K562 (cell line): Measurements from ENCODE around the gene NBR1. TPM values are rescaled to one million over a fixed set of nuclear protein-coding genes. Genes with fewer than 3 reads are reported as not detected.
A peak's percentile ranks its signal among the peaks of the same experiment; 100 is the strongest.

Experiments used
- CBX3 ChIP-seq, 2 experiments: IDR thresholded peaks; 1 replicate in 1 of 2; 2 replicates in 1 of 2; pipeline ENCODE4 v1.6.1; 2012; ENCODE audit warnings: inconsistent platforms in 2 of 2, low read length in 2 of 2, borderline replicate concordance in 1 of 2, control low read depth in 1 of 2
- CCAR2 ChIP-seq: fragments of 200-400 bp; formaldehyde crosslinking; IDR thresholded peaks from 2 replicates; pipeline ENCODE4 v1.6.1; 2017; ENCODE audit warnings: mild to moderate bottlenecking, low read depth, low read length
- CEBPG ChIP-seq, 3 experiments: fragments of 200-800 bp in 1 of 3; sonication (Bioruptor generic) in 1 of 3; sonication (generic) in 1 of 3; formaldehyde crosslinking in 1 of 3; IDR thresholded peaks in 2 of 3; conservative IDR thresholded peaks in 1 of 3; 2 replicates each; pipeline versions ENCODE4 v1.6.1 to v1.8.0; 2016 to 2022; ENCODE audit warnings: missing compliant biosample characterization in 2 of 3, missing genetic modification characterization in 2 of 3, mild to moderate bottlenecking in 1 of 3, missing genetic modification reagents in 1 of 3
- EZH2 ChIP-seq: IDR thresholded peaks from 2 replicates; pipeline ENCODE4 v1.6.1; 2012; ENCODE audit warnings: low read depth, mild to moderate bottlenecking, inconsistent platforms, low read length, borderline replicate concordance
- GTF2A2 ChIP-seq: IDR thresholded peaks from 2 replicates; pipeline ENCODE4 v1.6.1; 2016; ENCODE audit warnings: mild to moderate bottlenecking, missing genetic modification characterization, missing compliant biosample characterization
- HNRNPLL ChIP-seq: fragments of 200-400 bp; formaldehyde crosslinking; IDR thresholded peaks from 2 replicates; pipeline ENCODE4 v1.6.1; 2017; ENCODE audit warnings: low read length, low read depth, mild to moderate bottlenecking; ENCODE audit not compliant: poor library complexity, severe bottlenecking
- KDM2B ChIP-seq: fragments of 250-450 bp; sonication (Bioruptor Pico); IDR thresholded peaks from 2 replicates; pipeline ENCODE4 v1.8.0; 2021; ENCODE audit warnings: mild to moderate bottlenecking, moderate library complexity
- LARP7 ChIP-seq: fragments of 450-650 bp; IDR thresholded peaks from 2 replicates; pipeline ENCODE4 v1.6.1; 2016
- NR2C2 ChIP-seq, 2 experiments: fragments of 200-800 bp in 1 of 2; sonication (Bioruptor generic) in 1 of 2; sonication (generic) in 1 of 2; formaldehyde crosslinking in 1 of 2; IDR thresholded peaks; 2 replicates each; pipeline versions ENCODE4 v1.6.1 to v1.8.0; 2016 to 2022; ENCODE audit warnings: mild to moderate bottlenecking in 1 of 2, missing compliant biosample characterization in 1 of 2, missing genetic modification characterization in 1 of 2, missing genetic modification reagents in 1 of 2
- PHF21A ChIP-seq: fragments of 450-650 bp; IDR thresholded peaks from 2 replicates; pipeline ENCODE4 v1.6.1; 2017; ENCODE audit warnings: low read depth, borderline replicate concordance
- ZBTB7A ChIP-seq: IDR thresholded peaks from 2 replicates; pipeline ENCODE4 v1.6.1; 2011; ENCODE audit warnings: low read depth, mild to moderate bottlenecking, low read length, moderate library complexity, borderline replicate concordance; ENCODE audit not compliant: control insufficient read depth
- ZFP30 ChIP-seq: fragments of 250-450 bp; sonication (Bioruptor Pico); IDR thresholded peaks from 2 replicates; pipeline ENCODE4 v1.8.0; 2022; ENCODE audit warnings: moderate library complexity, mild to moderate bottlenecking, inconsistent platforms, borderline replicate concordance
- ZNF347 ChIP-seq: fragments of 450-650 bp; formaldehyde crosslinking; IDR thresholded peaks from 2 replicates; pipeline ENCODE4 v1.4.0; 2020; ENCODE audit warnings: low read depth, mild to moderate bottlenecking, moderate library complexity
- ZNF445 ChIP-seq: fragments of 250-450 bp; sonication (Bioruptor Pico); IDR thresholded peaks from 2 replicates; pipeline ENCODE4 v1.4.0; 2020; ENCODE audit warnings: low read depth, mild to moderate bottlenecking, moderate library complexity
- polyA plus RNA-seq, 8 experiments: library from polyadenylated mRNA; depleted of rRNA in 4 of 8; stranded (reverse) in 5 of 8; unstranded in 3 of 8; fragments of >200 nt; fragmentation: Nextera tagmentation in 2 of 8; fragmentation: Illumina TruSeq in 1 of 8; extraction: Ambion mirVana in 2 of 8; extraction: Trizol in 1 of 8; gene quantifications; 2 replicates each; pipeline versions ENCODE4 v1.2.1 to v1.2.3, GENCODE V29; 2011 to 2014; ENCODE audit warnings: inconsistent platforms in 1 of 8, missing spikeins in 1 of 8
- total RNA-seq, 7 experiments: library from RNA; depleted of rRNA in 6 of 7; stranded (reverse); fragments of >200 nt in 6 of 7; fragmentation: Illumina TruSeq in 2 of 7; extraction: Trizol in 2 of 7; gene quantifications; 2 replicates each; pipeline versions ENCODE4 v1.2.1 to v1.2.3, GENCODE V29; 2011 to 2021; ENCODE audit warnings: low replicate concordance in 1 of 7
- TF ChIP-seq, protein P1 (sequence below): sonication (generic); formaldehyde crosslinking; IDR thresholded peaks from 2 replicates; pipeline ENCODE4 v1.8.0; 2023; ENCODE audit warnings: missing genetic modification reagents, mild to moderate bottlenecking, borderline replicate concordance
- TF ChIP-seq, protein P2 (sequence below): sonication (generic); formaldehyde crosslinking; IDR thresholded peaks from 2 replicates; pipeline ENCODE4 v1.8.0; 2022; ENCODE audit warnings: mild to moderate bottlenecking, missing genetic modification reagents
- TF ChIP-seq, protein P3 (sequence below): fragments of 450-650 bp; IDR thresholded peaks from 2 replicates; pipeline ENCODE4 v1.6.1; 2017; ENCODE audit warnings: mild to moderate bottlenecking, moderate library complexity

The NBR1 gene
- total and polyA plus RNA-seq, 9 of the 15 experiments (the other 6 are each of a cell fraction or from before 2014, with no cell fraction given): 4.2 to 70.1 (median 39.9) TPM

DNA sequence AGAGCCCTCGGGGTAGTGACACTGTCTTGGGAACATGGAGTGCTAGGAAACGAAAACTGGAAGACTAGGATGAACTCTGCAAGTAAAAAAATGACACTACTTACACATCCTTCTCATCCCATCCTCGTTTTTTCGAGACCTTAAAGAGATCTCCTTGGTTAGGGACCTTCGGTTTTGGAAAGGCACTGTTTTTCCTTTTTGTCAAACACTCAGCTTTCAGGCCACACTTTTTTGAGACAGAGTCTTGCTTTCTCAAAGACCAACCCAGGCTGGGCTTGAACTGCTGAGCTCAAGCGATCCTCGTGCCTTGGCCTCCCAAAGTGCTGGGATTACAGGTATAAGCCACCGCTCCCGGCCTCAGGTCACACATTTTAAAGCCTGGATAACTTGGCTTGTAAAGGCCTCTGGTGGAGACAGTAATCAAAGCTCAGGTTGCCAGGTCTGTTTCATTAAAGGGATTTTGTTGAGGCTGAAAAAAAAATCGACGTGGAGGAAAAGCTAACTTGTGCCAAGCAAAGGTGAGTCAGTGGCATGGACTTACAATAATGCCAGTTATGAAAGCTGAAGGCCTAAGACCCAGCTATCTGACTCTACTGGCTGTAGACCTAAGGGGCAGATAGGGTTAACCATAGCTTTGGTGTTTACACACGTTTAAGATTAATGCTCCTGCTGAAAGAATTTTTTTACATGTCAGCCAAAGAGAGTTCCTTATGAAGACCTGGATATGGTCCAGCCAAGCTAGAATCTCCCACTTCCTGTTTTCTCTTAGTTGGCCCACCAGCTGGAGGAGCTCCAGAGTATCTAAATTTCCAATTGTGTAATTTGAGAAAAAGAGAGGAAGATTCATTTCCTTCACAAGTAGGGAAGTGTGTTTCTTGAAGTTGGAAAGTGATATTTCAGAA, 823 bp downstream of the NBR1 start (continued):
- TF ChIP-seq, protein P1, sequence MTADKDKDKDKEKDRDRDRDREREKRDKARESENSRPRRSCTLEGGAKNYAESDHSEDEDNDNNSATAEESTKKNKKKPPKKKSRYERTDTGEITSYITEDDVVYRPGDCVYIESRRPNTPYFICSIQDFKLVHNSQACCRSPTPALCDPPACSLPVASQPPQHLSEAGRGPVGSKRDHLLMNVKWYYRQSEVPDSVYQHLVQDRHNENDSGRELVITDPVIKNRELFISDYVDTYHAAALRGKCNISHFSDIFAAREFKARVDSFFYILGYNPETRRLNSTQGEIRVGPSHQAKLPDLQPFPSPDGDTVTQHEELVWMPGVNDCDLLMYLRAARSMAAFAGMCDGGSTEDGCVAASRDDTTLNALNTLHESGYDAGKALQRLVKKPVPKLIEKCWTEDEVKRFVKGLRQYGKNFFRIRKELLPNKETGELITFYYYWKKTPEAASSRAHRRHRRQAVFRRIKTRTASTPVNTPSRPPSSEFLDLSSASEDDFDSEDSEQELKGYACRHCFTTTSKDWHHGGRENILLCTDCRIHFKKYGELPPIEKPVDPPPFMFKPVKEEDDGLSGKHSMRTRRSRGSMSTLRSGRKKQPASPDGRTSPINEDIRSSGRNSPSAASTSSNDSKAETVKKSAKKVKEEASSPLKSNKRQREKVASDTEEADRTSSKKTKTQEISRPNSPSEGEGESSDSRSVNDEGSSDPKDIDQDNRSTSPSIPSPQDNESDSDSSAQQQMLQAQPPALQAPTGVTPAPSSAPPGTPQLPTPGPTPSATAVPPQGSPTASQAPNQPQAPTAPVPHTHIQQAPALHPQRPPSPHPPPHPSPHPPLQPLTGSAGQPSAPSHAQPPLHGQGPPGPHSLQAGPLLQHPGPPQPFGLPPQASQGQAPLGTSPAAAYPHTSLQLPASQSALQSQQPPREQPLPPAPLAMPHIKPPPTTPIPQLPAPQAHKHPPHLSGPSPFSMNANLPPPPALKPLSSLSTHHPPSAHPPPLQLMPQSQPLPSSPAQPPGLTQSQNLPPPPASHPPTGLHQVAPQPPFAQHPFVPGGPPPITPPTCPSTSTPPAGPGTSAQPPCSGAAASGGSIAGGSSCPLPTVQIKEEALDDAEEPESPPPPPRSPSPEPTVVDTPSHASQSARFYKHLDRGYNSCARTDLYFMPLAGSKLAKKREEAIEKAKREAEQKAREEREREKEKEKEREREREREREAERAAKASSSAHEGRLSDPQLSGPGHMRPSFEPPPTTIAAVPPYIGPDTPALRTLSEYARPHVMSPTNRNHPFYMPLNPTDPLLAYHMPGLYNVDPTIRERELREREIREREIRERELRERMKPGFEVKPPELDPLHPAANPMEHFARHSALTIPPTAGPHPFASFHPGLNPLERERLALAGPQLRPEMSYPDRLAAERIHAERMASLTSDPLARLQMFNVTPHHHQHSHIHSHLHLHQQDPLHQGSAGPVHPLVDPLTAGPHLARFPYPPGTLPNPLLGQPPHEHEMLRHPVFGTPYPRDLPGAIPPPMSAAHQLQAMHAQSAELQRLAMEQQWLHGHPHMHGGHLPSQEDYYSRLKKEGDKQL (CRISPR knock-in tag): no peak
- TF ChIP-seq NR2C2 (CRISPR knock-in tag; IDR thresholded peaks at IDR 0.05) (no peak), NR2C2 (tag; IDR thresholded peaks at IDR 0.05) (no peak), CEBPG (CRISPR knock-in tag; IDR thresholded peaks at IDR 0.05) (no peak), CEBPG (tag; conservative IDR thresholded peaks at IDR 0.05 in 1 of 2, IDR thresholded peaks at IDR 0.05 in 1 of 2) (peak in 1 of 2 experiments; percentile 45; a peak in 1 of 4 replicates), CBX3 (IDR thresholded peaks at IDR 0.05; ENCODE audit: borderline replicate concordance in 1 of 2, low read length in 2 of 2) (0 out of 3 replicates have a peak, but pooled peaks of 1 of the 2 experiments have one; percentile 15), ZNF445 (no peak), EZH2 (no peak), ZFP30 (CRISPR knock-in tag) (no peak), ZNF347 (CRISPR knock-in tag) (no peak), ZBTB7A (no peak), KDM2B (no peak), PHF21A (no peak), LARP7 (no peak), GTF2A2 (no peak), CCAR2 (no peak), HNRNPLL (no peak)
- TF ChIP-seq, protein P2, sequence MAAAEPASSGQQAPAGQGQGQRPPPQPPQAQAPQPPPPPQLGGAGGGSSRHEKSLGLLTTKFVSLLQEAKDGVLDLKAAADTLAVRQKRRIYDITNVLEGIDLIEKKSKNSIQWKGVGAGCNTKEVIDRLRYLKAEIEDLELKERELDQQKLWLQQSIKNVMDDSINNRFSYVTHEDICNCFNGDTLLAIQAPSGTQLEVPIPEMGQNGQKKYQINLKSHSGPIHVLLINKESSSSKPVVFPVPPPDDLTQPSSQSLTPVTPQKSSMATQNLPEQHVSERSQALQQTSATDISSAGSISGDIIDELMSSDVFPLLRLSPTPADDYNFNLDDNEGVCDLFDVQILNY: no peak
- TF ChIP-seq, protein P3, sequence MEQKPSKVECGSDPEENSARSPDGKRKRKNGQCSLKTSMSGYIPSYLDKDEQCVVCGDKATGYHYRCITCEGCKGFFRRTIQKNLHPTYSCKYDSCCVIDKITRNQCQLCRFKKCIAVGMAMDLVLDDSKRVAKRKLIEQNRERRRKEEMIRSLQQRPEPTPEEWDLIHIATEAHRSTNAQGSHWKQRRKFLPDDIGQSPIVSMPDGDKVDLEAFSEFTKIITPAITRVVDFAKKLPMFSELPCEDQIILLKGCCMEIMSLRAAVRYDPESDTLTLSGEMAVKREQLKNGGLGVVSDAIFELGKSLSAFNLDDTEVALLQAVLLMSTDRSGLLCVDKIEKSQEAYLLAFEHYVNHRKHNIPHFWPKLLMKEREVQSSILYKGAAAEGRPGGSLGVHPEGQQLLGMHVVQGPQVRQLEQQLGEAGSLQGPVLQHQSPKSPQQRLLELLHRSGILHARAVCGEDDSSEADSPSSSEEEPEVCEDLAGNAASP: no peak
